B cell (primary cell): Measurements from ENCODE around the gene SUPV3L1.

Experiments used
- EZH2 ChIP-seq: IDR thresholded peaks from 2 replicates; pipeline ENCODE4 v1.6.1; 2012; ENCODE audit warnings: borderline replicate concordance, low read depth, mild to moderate bottlenecking, moderate library complexity, low read length; ENCODE audit not compliant: insufficient read depth, poor library complexity, severe bottlenecking
- TF ChIP-seq, protein P1 (sequence below): fragments of 200-600 bp; IDR thresholded peaks from one replicate; pipeline ENCODE4 v1.8.0; 2022; ENCODE audit warnings: antibody characterized with exemption, mild to moderate bottlenecking

DNA sequence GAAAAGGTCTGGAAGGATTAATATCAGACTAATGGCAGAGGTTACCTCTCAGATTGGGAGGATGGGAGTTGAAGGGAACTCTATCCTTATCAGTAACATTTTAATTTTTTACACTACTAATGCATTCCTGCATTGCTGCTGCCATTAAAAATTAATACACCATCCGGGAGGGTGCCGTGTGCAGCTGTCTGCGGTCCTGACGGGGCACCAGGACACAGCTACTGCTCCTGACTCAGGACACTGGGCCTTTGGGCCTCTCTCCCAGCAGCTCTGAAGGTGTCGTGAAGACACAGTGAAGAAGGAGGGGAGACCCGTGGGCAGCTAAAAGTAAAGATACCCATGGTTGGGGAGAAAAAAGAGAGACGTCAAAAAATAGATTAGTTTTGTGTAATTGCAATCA, 74.8 kb downstream of the SUPV3L1 start:
- TF ChIP-seq, protein P1, sequence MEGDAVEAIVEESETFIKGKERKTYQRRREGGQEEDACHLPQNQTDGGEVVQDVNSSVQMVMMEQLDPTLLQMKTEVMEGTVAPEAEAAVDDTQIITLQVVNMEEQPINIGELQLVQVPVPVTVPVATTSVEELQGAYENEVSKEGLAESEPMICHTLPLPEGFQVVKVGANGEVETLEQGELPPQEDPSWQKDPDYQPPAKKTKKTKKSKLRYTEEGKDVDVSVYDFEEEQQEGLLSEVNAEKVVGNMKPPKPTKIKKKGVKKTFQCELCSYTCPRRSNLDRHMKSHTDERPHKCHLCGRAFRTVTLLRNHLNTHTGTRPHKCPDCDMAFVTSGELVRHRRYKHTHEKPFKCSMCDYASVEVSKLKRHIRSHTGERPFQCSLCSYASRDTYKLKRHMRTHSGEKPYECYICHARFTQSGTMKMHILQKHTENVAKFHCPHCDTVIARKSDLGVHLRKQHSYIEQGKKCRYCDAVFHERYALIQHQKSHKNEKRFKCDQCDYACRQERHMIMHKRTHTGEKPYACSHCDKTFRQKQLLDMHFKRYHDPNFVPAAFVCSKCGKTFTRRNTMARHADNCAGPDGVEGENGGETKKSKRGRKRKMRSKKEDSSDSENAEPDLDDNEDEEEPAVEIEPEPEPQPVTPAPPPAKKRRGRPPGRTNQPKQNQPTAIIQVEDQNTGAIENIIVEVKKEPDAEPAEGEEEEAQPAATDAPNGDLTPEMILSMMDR, result no peak
- no peak for TF ChIP-seq EZH2
